GM19324 (cell line): ENCODE results near the gene SRBD1.

Experiments
- ATAC-seq: cut with Tn5 transposase; IDR thresholded peaks from one replicate; pipeline ENCODE4 v1.9.1; 2021; ENCODE audit warnings: mild to moderate bottlenecking, moderate library complexity; ENCODE audit not compliant: unreplicated experiment, low FRiP score

The SRBD1 gene

GRCh38 chr2:45484965-45485364 lies 126.1 kb downstream of the SRBD1 start:
- ATAC-seq = no peak

GRCh38 chr2:45483997-45484396 lies 127.1 kb downstream of the SRBD1 start:
- ATAC-seq = no peak

- no peak for ATAC-seq
Observed at GRCh38 chr2:45477546-45477945, 133.5 kb downstream of the SRBD1 start.

- no peak for ATAC-seq
Observed at GRCh38 chr2:45470531-45470930, 140.5 kb downstream of the SRBD1 start.

GRCh38 chr2:45469314-45470099 lies 141.6 kb downstream of the SRBD1 start:
- ATAC-seq = peak; percentile 60

GRCh38 chr2:45468279-45468678 lies 142.8 kb downstream of the SRBD1 start:
- no peak for ATAC-seq

- no peak for ATAC-seq
Observed at GRCh38 chr2:45466053-45466452, 145.0 kb downstream of the SRBD1 start.

- no peak for ATAC-seq
Observed at GRCh38 chr2:45460825-45461224, 150.2 kb downstream of the SRBD1 start.

- no peak for ATAC-seq
Observed at GRCh38 chr2:45459860-45460259, 151.2 kb downstream of the SRBD1 start.

GRCh38 chr2:45458909-45459563 lies 152.0 kb downstream of the SRBD1 start:
- ATAC-seq = no peak

GRCh38 chr2:45457211-45457945 lies 153.7 kb downstream of the SRBD1 start:
- ATAC-seq = no peak

GRCh38 chr2:45452866-45453265 lies 158.2 kb downstream of the SRBD1 start:
- ATAC-seq = no peak

GRCh38 chr2:45450634-45451033 lies 160.4 kb downstream of the SRBD1 start:
- no peak for ATAC-seq

GRCh38 chr2:45448217-45448616 lies 162.8 kb downstream of the SRBD1 start:
- no peak for ATAC-seq

- ATAC-seq = no peak
Observed at GRCh38 chr2:45446016-45446415, 165.1 kb downstream of the SRBD1 start.

GRCh38 chr2:45445037-45445436 lies 166.0 kb downstream of the SRBD1 start:
- no peak for ATAC-seq

- ATAC-seq = no peak
Observed at GRCh38 chr2:45443012-45443411, 168.1 kb downstream of the SRBD1 start.

GRCh38 chr2:45442026-45442425 lies 169.0 kb downstream of the SRBD1 start:
- ATAC-seq = no peak

- no peak for ATAC-seq
Observed at GRCh38 chr2:45441571-45441970, 169.5 kb downstream of the SRBD1 start.

- ATAC-seq = peak; percentile 51
Observed at GRCh38 chr2:45439788-45440773, 171.0 kb downstream of the SRBD1 start.
